ENCODE measurements around the gene CAPN8. TPM values are rescaled to one million over a fixed set of nuclear protein-coding genes. Genes with fewer than 3 reads are reported as not detected.
A peak's percentile ranks its signal among the peaks of the same experiment; 100 is the strongest.

Gene CAPN8
- total and polyA plus RNA-seq, 2 donors (not counting 1 experiment from before 2014, with no cell fraction given), result 0.37 to 0.52 TPM

- no peak for TF ChIP-seq CTCF (IDR thresholded peaks at IDR 0.05)
- TF ChIP-seq EZH2 (IDR thresholded peaks at IDR 0.05; ENCODE audit: borderline replicate concordance, insufficient read depth, low read depth, low read length, poor library complexity, severe bottlenecking), result no peak
- ChIA-PET POLR2A (interaction anchor here (2.0 kb wide), 1 partner anchor 36 kb away, joined by 10 read pairs; no protein-coding TSS in a partner anchor), CTCF (interaction anchor here (0.9 to 4.7 kb wide), 7 partner anchors 11 to 37 kb away, joined by 3 to 78 read pairs (median 5); no protein-coding TSS in a partner anchor)
- no peaks in the 10 kb centered on the region for H3K27me3 Mint-ChIP-seq
- Histone ChIP-seq H2AFZ (ENCODE audit: insufficient read depth, low read depth, low read length, poor library complexity, severe bottlenecking) (peak overlapping the region; percentile 89), H3K27me3 (replicated peaks in 1 of 4; ENCODE audit: control extremely low read depth in 1 of 4, control insufficient read depth in 3 of 4, insufficient read depth in 4 of 4, low read length in 3 of 4) (no peaks in the 10 kb centered on the region), H4K20me1 (ENCODE audit: control insufficient read depth, insufficient read depth, low read length, poor library complexity, severe bottlenecking) (no peaks in the 10 kb centered on the region), H3K9ac (ENCODE audit: low read length) (peak overlapping the region; percentile 84), H3K4me2 (replicated peaks; ENCODE audit: low read depth, low read length, poor library complexity, severe bottlenecking) (peak overlapping the region; percentile 92), H3K9me3 (ENCODE audit: control extremely low read depth in 1 of 3, control insufficient read depth in 2 of 3, insufficient read depth in 1 of 3, low read length in 2 of 3) (no peaks in the 10 kb centered on the region), H3K36me3 (replicated peaks in 1 of 2; ENCODE audit: control extremely low read depth in 1 of 2, control insufficient read depth in 1 of 2, extremely low read depth in 1 of 2, insufficient read depth in 2 of 2, low read length in 1 of 2) (no peaks in the 10 kb centered on the region), H3K4me3 (ENCODE audit: control extremely low read depth in 1 of 5, extremely low read depth in 1 of 5, insufficient read depth in 1 of 5, low read depth in 2 of 5, low read length in 4 of 5) (peak overlapping the region in 4 of 5 experiments; percentile 66 to 87 (median 74)), H3K4me1 (ENCODE audit: control insufficient read depth in 2 of 2, insufficient read depth in 2 of 2, low read length in 2 of 2) (peaks cover 53 to 59% of the 10 kb centered on the region in 2 donors), H3K79me2 (ENCODE audit: control insufficient read depth, insufficient read depth, low read length) (no peaks in the 10 kb centered on the region), H3K27ac (ENCODE audit: low read length in 2 of 2) (peak overlapping the region; percentile 42 to 68)
- DNase-seq, result no peak
- 8% methylated on average over 35 of the region's 40 CpGs for WGBS (ENCODE audit: insufficient coverage)
- peak; percentile 48 for ATAC-seq (ENCODE audit: low read depth)
- peak overlapping the region; percentile 78 for H3K27ac Mint-ChIP-seq
- peaks cover 57% of the 10 kb centered on the region for H3K4me1 Mint-ChIP-seq
- H3K4me3 Mint-ChIP-seq, result peak overlapping the region; percentile 88
- H3K9me3 Mint-ChIP-seq (ENCODE audit: insufficient read depth), result no peaks in the 10 kb centered on the region
- intact Hi-C loops (cut with micrococcal nuclease), result loop anchor here (1.0 to 5.0 kb wide), 5 partner anchors 13 to 279 kb away; no protein-coding TSS in a partner anchor
Observed at GRCh38 chr1:223712850-223713474, 47.5 kb upstream of the CAPN8 start.

Measured in B cell (primary cell).